Epithelial cell of proximal tubule (primary cell): ENCODE measurements around the gene GULP1. TPM values are rescaled to one million over a fixed set of nuclear protein-coding genes. Genes with fewer than 3 reads are reported as not detected.

ENCODE experiments used
- DNase-seq: peaks from one replicate; pipeline ENCODE4 v3.0.0-alpha.2; 2011; ENCODE audit warnings: low read depth
- H3K4me3 ChIP-seq: 2 replicates; pipeline ENCODE4 v1.5.1; 2011; ENCODE audit warnings: low read depth, mild to moderate bottlenecking, low read length
- total RNA-seq: library from RNA; depleted of rRNA; stranded (reverse); fragments of >200 nt; gene quantifications from 2 replicates; pipeline ENCODE4 v1.2.3, GENCODE V29; 2015
- TF ChIP-seq, protein P1 (sequence below): conservative IDR thresholded peaks from 2 replicates; pipeline ENCODE4 v1.5.1; 2012; ENCODE audit warnings: low read depth, mild to moderate bottlenecking, low read length

GULP1 gene, protein sequence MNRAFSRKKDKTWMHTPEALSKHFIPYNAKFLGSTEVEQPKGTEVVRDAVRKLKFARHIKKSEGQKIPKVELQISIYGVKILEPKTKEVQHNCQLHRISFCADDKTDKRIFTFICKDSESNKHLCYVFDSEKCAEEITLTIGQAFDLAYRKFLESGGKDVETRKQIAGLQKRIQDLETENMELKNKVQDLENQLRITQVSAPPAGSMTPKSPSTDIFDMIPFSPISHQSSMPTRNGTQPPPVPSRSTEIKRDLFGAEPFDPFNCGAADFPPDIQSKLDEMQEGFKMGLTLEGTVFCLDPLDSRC
- 44.1 and 66.1 TPM in 2 replicates for total RNA-seq

DNA sequence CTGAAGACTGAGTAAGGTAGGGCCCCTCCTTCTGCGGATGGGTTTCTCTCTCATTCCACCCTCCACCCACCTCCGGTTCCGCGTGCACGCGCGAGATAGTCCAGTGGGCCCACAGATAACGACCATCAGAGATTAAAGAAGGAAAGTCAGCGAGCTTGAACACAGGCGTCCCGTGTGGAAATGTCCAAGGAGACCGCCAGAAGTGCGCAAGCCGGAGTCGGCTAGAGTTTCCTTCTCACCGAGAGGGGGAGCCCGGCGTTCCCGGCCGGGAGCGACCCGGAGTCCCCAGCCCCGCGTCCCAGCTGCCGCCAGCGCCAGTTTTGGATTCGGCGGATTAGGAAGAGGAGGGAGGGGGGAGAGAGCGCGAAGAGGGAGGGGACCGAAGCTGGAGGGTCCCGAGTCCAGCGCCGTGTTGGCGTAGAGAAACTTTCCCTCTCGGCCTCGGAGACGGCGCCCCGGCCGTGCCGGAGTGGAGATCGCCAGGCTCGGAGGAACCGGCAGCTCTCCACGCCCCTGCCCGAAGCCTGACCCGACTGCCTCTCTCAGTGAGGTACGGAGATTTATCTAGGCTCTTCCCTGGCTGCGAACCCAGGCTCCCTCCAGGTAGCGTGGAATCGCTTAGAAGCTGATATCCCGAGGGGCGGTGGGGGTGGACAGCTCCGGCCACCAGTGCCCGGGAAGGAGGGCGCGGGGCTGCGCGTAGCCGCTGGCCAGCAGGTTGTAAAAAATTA, at the start of gene GULP1:
Gene GULP1, plus strand, starts transcription at position 258 of the 731 bp plus-strand sequence. CDS start 185,829 bp downstream, outside the sequence.
- TF ChIP-seq, protein P1, sequence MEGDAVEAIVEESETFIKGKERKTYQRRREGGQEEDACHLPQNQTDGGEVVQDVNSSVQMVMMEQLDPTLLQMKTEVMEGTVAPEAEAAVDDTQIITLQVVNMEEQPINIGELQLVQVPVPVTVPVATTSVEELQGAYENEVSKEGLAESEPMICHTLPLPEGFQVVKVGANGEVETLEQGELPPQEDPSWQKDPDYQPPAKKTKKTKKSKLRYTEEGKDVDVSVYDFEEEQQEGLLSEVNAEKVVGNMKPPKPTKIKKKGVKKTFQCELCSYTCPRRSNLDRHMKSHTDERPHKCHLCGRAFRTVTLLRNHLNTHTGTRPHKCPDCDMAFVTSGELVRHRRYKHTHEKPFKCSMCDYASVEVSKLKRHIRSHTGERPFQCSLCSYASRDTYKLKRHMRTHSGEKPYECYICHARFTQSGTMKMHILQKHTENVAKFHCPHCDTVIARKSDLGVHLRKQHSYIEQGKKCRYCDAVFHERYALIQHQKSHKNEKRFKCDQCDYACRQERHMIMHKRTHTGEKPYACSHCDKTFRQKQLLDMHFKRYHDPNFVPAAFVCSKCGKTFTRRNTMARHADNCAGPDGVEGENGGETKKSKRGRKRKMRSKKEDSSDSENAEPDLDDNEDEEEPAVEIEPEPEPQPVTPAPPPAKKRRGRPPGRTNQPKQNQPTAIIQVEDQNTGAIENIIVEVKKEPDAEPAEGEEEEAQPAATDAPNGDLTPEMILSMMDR: peak; percentile 73
- no peak for DNase-seq
- H3K4me3 ChIP-seq: peak within 1 kb of the TSS; percentile 84

DNA sequence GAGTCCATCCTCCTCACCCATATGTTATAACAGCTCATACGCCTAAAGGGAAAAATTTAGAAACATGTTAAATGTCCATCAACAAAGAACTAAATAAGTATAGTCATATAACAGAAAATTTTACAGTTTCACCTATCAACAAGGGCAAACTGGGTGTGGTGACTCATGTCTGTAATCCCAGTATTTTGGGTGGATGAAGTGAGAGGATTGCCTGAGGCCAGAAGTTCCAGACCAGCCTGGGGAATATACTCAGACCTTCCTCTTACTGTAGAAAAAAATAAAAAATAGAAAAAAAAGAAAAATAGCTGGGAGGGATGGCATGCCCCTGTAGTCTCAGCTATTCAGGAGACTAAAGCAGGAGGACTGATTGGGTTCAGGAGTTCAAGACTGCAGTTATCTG, 48.3 kb upstream of the GULP1 start:
- DNase-seq: no peak
- TF ChIP-seq, protein P1: no peak
- no peak overlapping the region for H3K4me3 ChIP-seq

DNA sequence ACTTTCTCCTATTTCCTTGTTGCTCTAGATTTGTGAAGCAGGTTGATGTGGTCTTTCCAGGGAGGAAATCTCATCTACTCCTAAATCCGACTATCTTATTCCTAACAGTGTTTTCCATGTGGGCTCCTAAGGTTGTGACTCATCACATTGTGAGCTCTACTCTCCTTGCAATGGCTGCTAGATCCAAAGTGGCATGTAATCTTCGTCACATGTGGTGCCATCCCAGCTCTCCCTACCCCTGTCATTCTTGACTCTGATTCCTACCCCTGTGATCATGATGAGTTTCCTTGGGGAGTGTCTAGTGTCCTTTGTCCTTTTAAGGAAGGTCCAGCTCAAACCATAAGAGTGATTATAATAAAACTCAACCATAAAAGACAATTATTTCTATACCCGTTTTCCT, 47.3 kb upstream of the GULP1 start:
- H3K4me3 ChIP-seq: no peak overlapping the region
- DNase-seq: no peak
- TF ChIP-seq, protein P1: no peak

DNA sequence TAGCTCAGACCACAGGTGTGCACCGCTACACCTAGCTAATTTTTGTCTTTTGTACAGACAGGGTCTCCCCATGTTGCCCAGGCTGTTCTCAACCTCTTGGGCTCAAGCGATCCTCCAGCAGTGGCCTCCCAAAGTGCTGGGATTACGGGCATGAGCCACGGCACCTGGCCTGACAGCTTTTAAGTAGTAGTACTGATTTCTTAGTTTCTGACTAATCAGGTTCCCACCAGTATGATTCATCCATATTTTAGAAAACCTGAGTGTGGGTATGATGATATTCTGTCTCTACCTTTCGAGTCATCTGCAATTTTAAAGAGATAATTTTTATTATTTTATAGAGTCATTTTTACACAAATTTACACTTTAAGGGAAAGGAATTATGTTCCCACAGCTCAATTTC, 46.4 kb upstream of the GULP1 start:
- DNase-seq: no peak
- no peak overlapping the region for H3K4me3 ChIP-seq
- TF ChIP-seq, protein P1: no peak

DNA sequence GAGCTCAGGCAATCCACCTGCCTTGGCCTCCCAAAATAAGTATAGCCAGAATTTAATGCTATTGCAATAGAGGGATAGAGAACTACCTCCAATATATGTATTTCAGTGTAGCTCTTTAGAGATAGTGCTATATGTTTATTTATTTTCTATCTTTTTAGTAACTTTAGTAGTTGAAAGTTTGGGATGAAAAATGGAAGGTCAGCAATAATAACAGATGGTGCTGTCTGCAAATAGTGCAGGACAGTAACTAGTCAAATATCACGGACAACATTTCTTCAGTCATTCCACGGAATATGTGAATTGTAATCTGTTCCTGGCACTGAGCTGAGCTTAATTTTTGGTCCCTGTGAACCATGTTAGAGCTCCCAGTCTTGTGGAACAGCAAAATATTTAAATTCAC, 43.2 kb upstream of the GULP1 start:
- DNase-seq: no peak
- no peak overlapping the region for H3K4me3 ChIP-seq
- TF ChIP-seq, protein P1: no peak

DNA sequence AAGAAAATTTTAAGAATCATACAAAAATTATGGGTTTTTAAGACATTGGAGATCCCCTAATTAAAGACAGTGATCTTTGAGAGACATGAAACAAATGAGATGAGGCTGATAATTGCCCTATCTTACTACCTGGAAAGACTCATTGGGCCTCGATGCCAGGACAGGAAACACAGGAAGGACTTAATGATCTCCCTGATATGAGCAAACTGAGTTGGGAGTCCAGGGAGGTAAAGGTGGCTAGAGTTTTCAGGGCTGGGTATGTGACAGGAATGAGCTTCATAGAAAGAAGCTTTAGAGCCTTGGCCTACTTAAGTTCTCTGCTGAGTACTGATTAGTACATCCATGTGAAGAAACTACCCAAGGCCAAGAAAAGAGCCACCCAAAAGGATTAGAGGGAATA, 40.6 kb upstream of the GULP1 start:
- TF ChIP-seq, protein P1: no peak
- no peak for DNase-seq
- H3K4me3 ChIP-seq: no peak overlapping the region
